HG02678 (cell line): ENCODE data around the gene LCOR.
A peak's percentile ranks its signal among the peaks of the same experiment; 100 is the strongest.
"Not testable (repeated sequence)": the region's sequence is repeated elsewhere in the genome, so short reads cannot be mapped to it uniquely, and the experiment has no call there.

Experiments
- ATAC-seq: cut with Tn5 transposase; IDR thresholded peaks from one replicate; pipeline ENCODE4 v1.9.1; 2021; ENCODE audit warnings: mild to moderate bottlenecking, moderate library complexity; ENCODE audit not compliant: unreplicated experiment

Gene LCOR

DNA sequence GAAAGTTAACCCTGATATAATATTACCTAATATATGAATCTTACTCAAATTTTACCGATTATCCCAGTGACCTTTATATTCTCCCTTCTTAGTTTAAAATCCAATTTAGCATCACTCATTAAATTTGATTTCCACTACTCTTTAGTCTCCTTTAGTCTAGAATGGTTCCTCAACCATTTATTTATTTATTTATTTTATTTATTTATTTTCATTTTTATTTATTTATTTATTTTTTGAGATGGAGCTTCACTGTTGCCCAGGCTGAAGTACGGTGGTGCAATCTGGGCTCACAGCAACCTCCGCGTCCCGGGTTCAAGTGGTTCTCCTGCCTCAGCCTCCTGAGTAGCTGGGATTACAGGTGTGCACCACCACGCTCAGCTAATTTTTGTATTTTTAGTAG, 92.8 kb downstream of the LCOR start:
- no peak for ATAC-seq

GRCh38 chr10:96930469-96930868, 98.4 kb downstream of the LCOR start:
- no peak for ATAC-seq

DNA sequence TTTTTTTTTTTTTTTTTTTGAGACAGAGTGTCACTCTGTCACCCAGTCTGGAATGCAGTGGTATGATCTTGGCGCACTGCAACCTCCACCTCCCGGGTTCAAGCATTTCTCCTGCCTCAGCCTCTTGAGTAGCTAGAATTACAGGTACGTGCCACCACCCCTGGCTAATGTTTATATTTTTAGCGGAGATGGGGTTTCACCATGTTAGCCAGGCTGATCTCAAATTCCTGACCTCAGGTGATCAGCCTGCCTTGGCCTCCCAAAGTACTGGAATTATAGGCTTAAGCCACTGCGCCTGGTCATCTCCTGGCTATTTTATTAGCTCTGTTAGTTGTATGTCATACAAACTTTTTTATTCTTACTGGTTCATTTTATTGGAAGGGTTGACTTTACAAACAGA, 103.0 kb downstream of the LCOR start:
- no peak for ATAC-seq

GRCh38 chr10:96935810-96936209, 103.7 kb downstream of the LCOR start:
- ATAC-seq: no peak

GRCh38 chr10:96943161-96943560, 111.1 kb downstream of the LCOR start:
- not testable (repeated sequence) for ATAC-seq

- ATAC-seq: no peak
Measured at GRCh38 chr10:96947036-96947435, 114.9 kb downstream of the LCOR start.

DNA sequence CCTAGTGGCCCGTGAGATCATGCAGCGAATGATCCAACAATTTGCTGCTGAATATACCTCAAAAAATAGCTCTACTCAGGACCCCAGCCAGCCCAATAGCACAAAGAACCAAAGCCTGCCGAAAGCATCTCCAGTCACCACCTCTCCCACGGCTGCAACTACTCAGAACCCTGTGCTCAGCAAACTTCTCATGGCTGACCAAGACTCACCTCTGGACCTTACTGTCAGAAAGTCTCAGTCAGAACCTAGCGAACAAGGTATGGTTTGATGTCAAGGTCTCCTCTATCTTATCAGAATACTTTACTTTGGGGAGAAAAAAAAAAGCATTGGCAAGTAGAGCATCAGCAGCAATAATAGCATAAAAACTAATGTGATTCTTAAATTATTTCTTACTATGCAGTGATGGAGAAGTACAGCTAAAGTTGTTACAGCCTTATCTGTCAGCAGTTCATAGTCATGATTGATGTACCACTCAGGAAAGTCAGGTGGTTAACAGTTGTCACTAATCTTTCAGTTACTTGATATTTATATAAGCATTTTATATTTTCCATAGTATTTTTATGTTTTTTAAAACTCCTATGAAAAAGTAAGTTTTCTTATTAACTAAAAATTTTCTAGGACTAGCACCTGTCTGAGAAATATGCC, 117.1 kb downstream of the LCOR start:
- no peak for ATAC-seq

GRCh38 chr10:96951954-96952353, 119.9 kb downstream of the LCOR start:
- no peak for ATAC-seq

- ATAC-seq: no peak
Measured at GRCh38 chr10:96955794-96956193, 123.7 kb downstream of the LCOR start.

GRCh38 chr10:96958071-96958470, 126.0 kb downstream of the LCOR start:
- ATAC-seq: no peak

- no peak for ATAC-seq
Measured at GRCh38 chr10:96959733-96960132, 127.6 kb downstream of the LCOR start.

DNA sequence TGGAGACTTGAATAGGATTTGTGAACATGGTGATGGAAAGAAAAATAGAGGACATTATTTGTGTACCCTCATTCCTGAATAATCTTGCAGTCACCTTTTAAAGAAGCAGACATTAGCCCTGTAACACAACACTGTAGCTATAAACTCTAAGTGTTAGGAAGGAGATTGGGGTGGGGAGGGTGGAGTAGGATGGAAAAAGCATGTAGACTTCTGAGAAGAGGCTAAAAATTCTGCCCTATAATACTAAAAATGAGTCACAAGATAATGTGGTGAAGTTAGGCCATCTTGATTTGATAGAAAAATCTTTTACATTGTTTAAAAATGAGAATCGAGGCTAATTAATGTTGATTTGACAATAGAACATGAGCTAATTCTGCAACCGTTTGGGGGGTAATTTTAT, 128.8 kb downstream of the LCOR start:
- ATAC-seq: no peak

GRCh38 chr10:96964131-96964530, 132.0 kb downstream of the LCOR start:
- no peak for ATAC-seq

- ATAC-seq: no peak
Measured at GRCh38 chr10:96967847-96968246, 135.7 kb downstream of the LCOR start.

DNA sequence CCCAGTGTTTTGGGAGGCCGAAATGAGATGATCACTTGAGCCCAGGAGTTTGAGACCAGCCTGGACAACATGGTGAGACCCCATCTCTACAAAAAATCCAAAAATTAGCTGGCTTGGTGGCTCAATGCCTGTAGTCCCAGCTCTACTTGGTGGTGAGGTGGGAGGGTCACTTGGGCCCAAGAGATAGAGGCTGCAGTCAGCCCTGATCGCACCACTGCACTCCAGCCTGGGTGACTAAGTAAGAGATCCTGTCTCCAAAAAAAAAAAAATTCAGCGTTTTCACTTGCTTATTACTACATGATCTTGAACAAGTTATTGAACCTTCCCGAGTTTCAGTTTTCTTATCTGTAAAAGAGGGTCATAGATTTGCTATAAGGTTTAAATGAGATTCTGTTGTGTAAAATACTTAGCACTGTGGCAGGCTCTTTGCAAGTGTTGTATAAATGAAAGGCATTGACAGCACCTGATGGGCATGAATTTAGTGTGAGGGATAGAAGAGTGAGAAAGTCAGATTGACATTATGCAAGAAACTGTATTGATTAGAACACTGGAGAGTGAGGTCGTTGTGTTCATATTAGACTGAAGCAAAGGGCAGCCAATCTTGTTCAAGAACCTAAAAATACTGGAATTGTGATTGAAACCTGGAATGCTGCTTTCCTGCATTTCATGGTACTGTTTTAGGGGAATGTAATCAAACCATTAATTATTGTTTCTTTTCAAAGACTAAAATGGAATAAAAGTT, 136.8 kb downstream of the LCOR start:
- no peak for ATAC-seq

GRCh38 chr10:96971324-96971723, 139.2 kb downstream of the LCOR start:
- no peak for ATAC-seq

DNA sequence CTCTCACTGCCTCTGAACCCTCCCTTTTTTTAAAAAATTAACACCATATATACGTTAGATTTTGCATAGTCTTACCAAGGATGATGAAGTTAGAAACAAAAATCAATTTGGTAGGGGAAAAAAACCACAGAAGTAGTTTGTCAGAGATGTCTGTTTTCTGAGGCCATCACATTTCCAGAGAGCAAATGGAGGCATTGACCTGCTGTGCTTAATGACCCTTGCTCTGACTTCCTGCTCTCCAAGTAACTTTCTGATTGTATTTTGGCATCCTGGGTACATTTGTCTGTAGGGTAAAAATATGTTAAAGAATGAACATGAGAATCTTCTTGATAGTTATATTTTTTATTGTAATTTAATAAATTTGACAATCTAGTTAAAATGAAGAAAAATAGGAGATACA, 140.2 kb downstream of the LCOR start:
- no peak for ATAC-seq

GRCh38 chr10:96973809-96974747, 142.0 kb downstream of the LCOR start:
- no peak for ATAC-seq

DNA sequence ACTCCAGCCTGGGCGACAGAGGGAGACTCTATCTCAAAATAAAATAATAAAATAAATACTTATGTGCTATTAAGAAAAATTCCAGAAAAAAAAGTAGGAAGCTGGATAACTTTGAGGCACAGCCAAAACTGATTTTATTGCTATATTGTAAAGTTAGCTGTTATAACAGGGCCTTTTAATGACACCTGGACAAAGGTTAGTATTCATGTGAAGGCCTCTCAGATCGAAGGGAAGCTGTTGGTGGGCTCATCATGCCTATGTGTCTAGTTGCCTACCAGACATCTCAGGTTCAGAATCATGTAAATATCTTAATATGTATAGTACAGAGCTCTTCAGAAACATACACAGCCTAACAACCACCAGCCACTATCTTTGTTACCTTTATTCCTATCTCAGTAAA, 143.0 kb downstream of the LCOR start:
- ATAC-seq: no peak

DNA sequence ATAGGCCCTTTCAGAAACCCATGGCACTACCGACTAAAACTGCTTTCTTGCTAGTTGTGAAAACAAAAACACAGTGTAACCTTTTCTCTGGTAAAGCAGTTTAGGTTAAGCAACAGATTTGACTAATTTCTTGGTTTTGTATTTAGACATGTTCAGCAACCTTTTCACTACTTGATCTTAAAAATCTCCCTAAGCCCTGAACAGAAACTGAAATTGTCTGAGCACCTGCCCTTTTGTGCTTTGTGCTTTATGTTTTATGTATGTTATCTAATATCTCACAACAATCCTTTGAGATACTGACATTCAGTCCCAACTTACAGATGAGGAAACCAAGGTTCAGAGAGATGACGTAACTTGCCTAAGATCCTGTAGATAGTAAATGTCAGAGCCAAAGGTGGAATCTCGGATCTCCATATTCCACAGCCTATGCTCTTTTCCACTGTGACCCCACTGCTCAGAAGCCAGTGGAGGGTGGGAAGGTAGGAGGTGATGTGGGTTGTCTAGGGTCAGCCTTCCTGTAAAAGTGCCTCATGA, 146.6 kb downstream of the LCOR start:
- peak; percentile 83 for ATAC-seq
